GM18520 (cell line): ENCODE results near the gene SCN9A.
"Not testable (repeated sequence)": the region's sequence is repeated elsewhere in the genome, so short reads cannot be mapped to it uniquely, and the experiment has no call there.

Experiments
- ATAC-seq: cut with Tn5 transposase; IDR thresholded peaks from one replicate; pipeline ENCODE4 v1.9.1; 2021; ENCODE audit not compliant: unreplicated experiment

The SCN9A gene

GRCh38 chr2:166375736-166376487, at the start of gene SCN9A:
Gene SCN9A, minus strand, starts transcription at chr2:166375944. Its CDS starts 64,188 bp downstream, at chr2:166311756.
- ATAC-seq: no peak

- ATAC-seq: no peak
Observed at GRCh38 chr2:166424841-166425240, 49.1 kb upstream of the SCN9A start.

- ATAC-seq: no peak
Observed at GRCh38 chr2:166419616-166419934, 43.8 kb upstream of the SCN9A start.

GRCh38 chr2:166418853-166419615, 43.3 kb upstream of the SCN9A start:
- ATAC-seq: no peak

- ATAC-seq: no peak
Observed at GRCh38 chr2:166417669-166418068, 41.9 kb upstream of the SCN9A start.

- no peak for ATAC-seq
Observed at GRCh38 chr2:166413255-166413654, 37.5 kb upstream of the SCN9A start.

GRCh38 chr2:166411473-166412230, 35.9 kb upstream of the SCN9A start:
- ATAC-seq: no peak

- no peak for ATAC-seq
Observed at GRCh38 chr2:166410828-166411472, 35.2 kb upstream of the SCN9A start.

GRCh38 chr2:166407746-166408145, 32.0 kb upstream of the SCN9A start:
- not testable (repeated sequence) for ATAC-seq

GRCh38 chr2:166406374-166406773, 30.6 kb upstream of the SCN9A start:
- no peak for ATAC-seq

- no peak for ATAC-seq
Observed at GRCh38 chr2:166405569-166405926, 29.8 kb upstream of the SCN9A start.

- no peak for ATAC-seq
Observed at GRCh38 chr2:166404831-166405568, 29.3 kb upstream of the SCN9A start.

GRCh38 chr2:166394245-166394644, 18.5 kb upstream of the SCN9A start:
- ATAC-seq: no peak

- no peak for ATAC-seq
Observed at GRCh38 chr2:166393008-166393407, 17.3 kb upstream of the SCN9A start.

- ATAC-seq: no peak
Observed at GRCh38 chr2:166388481-166389070, 12.8 kb upstream of the SCN9A start.

- no peak for ATAC-seq
Observed at GRCh38 chr2:166385313-166385712, 9.6 kb upstream of the SCN9A start.

- ATAC-seq: no peak
Observed at GRCh38 chr2:166384774-166385173, 9.0 kb upstream of the SCN9A start.

GRCh38 chr2:166382448-166382847, 6.7 kb upstream of the SCN9A start:
- ATAC-seq: no peak

- ATAC-seq: no peak
Observed at GRCh38 chr2:166380615-166381014, 4.9 kb upstream of the SCN9A start.

GRCh38 chr2:166376873-166377272, 1.1 kb upstream of the SCN9A start:
- no peak for ATAC-seq
